GM12878 (cell line): ENCODE data around the gene DNAJB4. TPM values are rescaled to one million over a fixed set of nuclear protein-coding genes. Genes with fewer than 3 reads are reported as not detected.
A peak's percentile ranks its signal among the peaks of the same experiment; 100 is the strongest.

Experiments
- ATAC-seq: fragments of 200-7000 bp; cut with Tn5 transposase; 3 replicates; pipeline ENCODE4 v1.9.1; 2020; ENCODE audit warnings: mild to moderate bottlenecking, moderate library complexity
- BruUV-seq: library from RNA; stranded (reverse); fragments of 400-500 nt; replicated peaks from 2 replicates; lab custom pipeline; 2021; lab: Mats Ljungman, UMichigan
- CTCF ChIA-PET: fragments of 300-600 bp; sonication (Branson Sonifier 250); formaldehyde crosslinking; extraction: SDS; loops from one replicate; lab custom pipeline; 2021; ENCODE audit warnings: inconsistent platforms; lab: Yijun Ruan, JAX
- POLR2A ChIA-PET: fragments of 350-600 bp; formaldehyde crosslinking; extraction: SDS; loops from one replicate; lab custom pipeline; 2021; ENCODE audit warnings: inconsistent platforms; lab: Charles Lee
- RAD21 ChIA-PET: fragments of 300-600 bp; sonication (Branson Sonifier 250); formaldehyde crosslinking; loops from one replicate; lab custom pipeline; 2023; ENCODE audit warnings: antibody characterized with exemption; ENCODE audit not compliant: unreplicated experiment; lab: Charles Lee
- SMC1A ChIA-PET: fragments of 300-600 bp; sonication (Branson Sonifier 250); formaldehyde crosslinking; loops from one replicate; lab custom pipeline; 2023; ENCODE audit not compliant: unreplicated experiment, uncharacterized antibody; lab: Charles Lee
- DNase-seq: peaks from one replicate; pipeline ENCODE4 v3.0.0-alpha.2; 2011; ENCODE audit warnings: low read depth, low spot score
- FAIRE-seq: peaks from 3 replicates; lab custom pipeline; 2011; peaks lifted over from hg19 to GRCh38; lab: Jason Lieb, UNC
- H2AFZ ChIP-seq: 2 replicates; pipeline ENCODE4 v1.6.0; 2011; ENCODE audit warnings: low read depth, low read length, control low read depth; ENCODE audit not compliant: control insufficient read depth
- H3K27ac ChIP-seq: 2 replicates; pipeline ENCODE4 v1.5.1; 2011; ENCODE audit warnings: control low read depth; ENCODE audit not compliant: control insufficient read depth, insufficient read depth
- H3K27me3 ChIP-seq, 2 experiments: replicated peaks in 1 of 2; 2 replicates each; pipeline versions ENCODE4 v1.6.0 to v1.6.1; 2011; ENCODE audit warnings: low read length in 1 of 2; ENCODE audit not compliant: control insufficient read depth in 2 of 2, insufficient read depth in 2 of 2
- H3K36me3 ChIP-seq, 2 experiments: 2 replicates each; pipeline ENCODE4 v1.5.1; 2011; ENCODE audit warnings: low read length in 1 of 2; ENCODE audit not compliant: control insufficient read depth in 2 of 2, insufficient read depth in 2 of 2
- H3K4me1 ChIP-seq: 2 replicates; pipeline ENCODE4 v1.6.1; 2011; ENCODE audit warnings: mild to moderate bottlenecking, low read length, moderate library complexity, mixed read lengths; ENCODE audit not compliant: control insufficient read depth, insufficient read depth
- H3K4me2 ChIP-seq: 2 replicates; pipeline ENCODE4 v1.6.0; 2011; ENCODE audit warnings: control low read depth; ENCODE audit not compliant: control insufficient read depth, insufficient read depth
- H3K4me3 ChIP-seq: fragments of 200-600 bp; sonication (generic); 2 replicates; pipeline ENCODE4 v1.5.1; 2016
- H3K79me2 ChIP-seq: 2 replicates; pipeline ENCODE4 v1.6.0; 2011; ENCODE audit warnings: low read length; ENCODE audit not compliant: control insufficient read depth, insufficient read depth
- H3K9ac ChIP-seq: 2 replicates; pipeline ENCODE4 v1.8.0; 2011; ENCODE audit warnings: low read length, control low read depth, mixed read lengths; ENCODE audit not compliant: control insufficient read depth, insufficient read depth
- H3K9me3 ChIP-seq: replicated peaks from 3 replicates; pipeline ENCODE4 v1.5.1; 2011; ENCODE audit warnings: mild to moderate bottlenecking, low read length; ENCODE audit not compliant: control insufficient read depth, insufficient read depth
- H4K20me1 ChIP-seq: 2 replicates; pipeline ENCODE4 v1.6.0; 2011; ENCODE audit not compliant: control insufficient read depth, insufficient read depth
- BACH1 ChIP-seq: fragments of 450-650 bp; IDR thresholded peaks from 2 replicates; pipeline ENCODE4 v1.6.1; 2017; ENCODE audit warnings: mild to moderate bottlenecking, borderline replicate concordance
- BMI1 ChIP-seq: fragments of 450-650 bp; IDR thresholded peaks from 2 replicates; pipeline ENCODE4 v1.6.1; 2016; ENCODE audit warnings: mild to moderate bottlenecking, moderate library complexity, borderline replicate concordance
- SMAD1 ChIP-seq: fragments of 450-650 bp; IDR thresholded peaks from 2 replicates; pipeline ENCODE4 v1.6.1; 2018; ENCODE audit warnings: mild to moderate bottlenecking, low read depth; ENCODE audit not compliant: partially characterized antibody
- WGBS: methylation state at CpG from one replicate; pipeline ENCODE4 v1.1.6; 2016; ENCODE audit warnings: low lambda C conversion rate; ENCODE audit not compliant: insufficient replicate concordance, insufficient coverage; ENCODE audit errors: missing lambda C conversion rate; 5-methylcytosine and 5-hydroxymethylcytosine counted together
- in situ Hi-C: fragments of 300-500 bp; cut with MboI; formaldehyde crosslinking; loops from 9 replicates; pipeline ENCODE4 v1.14.3; 2018; ENCODE audit warnings: mixed read lengths
- intact Hi-C: fragments of 100-400 bp; cut with micrococcal nuclease; formaldehyde crosslinking; loops from one replicate; pipeline ENCODE4 v1.14.2; 2022; ENCODE audit not compliant: unreplicated experiment
- polyA plus RNA-seq, 11 experiments: library from polyadenylated mRNA; depleted of rRNA in 4 of 11; unstranded in 6 of 11; stranded (reverse) in 5 of 11; fragments of >200 nt; fragmentation: Nextera tagmentation in 4 of 11; fragmentation: Illumina TruSeq in 1 of 11; extraction: Ambion mirVana in 4 of 11; extraction: Trizol in 1 of 11; gene quantifications; 1 replicate in 1 of 11; 2 replicates in 10 of 11; pipeline versions ENCODE4 v1.2.1 to v1.2.3, GENCODE V29; 2011 to 2016; ENCODE audit warnings: inconsistent platforms in 2 of 11, missing spikeins in 2 of 11, low read depth in 1 of 11
- total RNA-seq, 4 experiments: library from RNA; depleted of rRNA in 3 of 4; stranded (reverse); fragments of >200 nt in 3 of 4; fragmentation: Illumina TruSeq in 1 of 4; extraction: Trizol in 1 of 4; gene quantifications; 2 replicates each; pipeline versions ENCODE4 v1.2.1 to v1.2.3, GENCODE V29; 2013 to 2021

The DNAJB4 gene
- total and polyA plus RNA-seq, 10 of the 15 experiments (the other 5 are each of a cell fraction or from before 2014, with no cell fraction given), result 3.8 to 10.5 (median 6.6) TPM

- no peak for DNase-seq
- TF ChIP-seq BMI1 (no peak), BACH1 (peak; percentile 72; the same call in 1 of the 2 replicates), SMAD1 (no peak)
- TF ChIP-seq, all 136 proteins: peak for 1
- ChIA-PET CTCF (interaction anchor here (0.7 to 5.5 kb wide), 8 partner anchors 8 to 614 kb away, joined by 3 to 73 read pairs (median 6); partner anchors contain the start of gene FUBP1), POLR2A (interaction anchor here (0.8 to 15.3 kb wide), 6 partner anchors 9 to 75 kb away, joined by 3 to 312 read pairs (median 4); partner anchors contain the start of gene FUBP1), RAD21 (interaction anchor here (9.9 kb wide), 1 partner anchor 25 kb away, joined by 158 read pairs; the partner anchor contains the start of gene FUBP1), SMC1A (interaction anchor here (1.0 to 6.0 kb wide), 8 partner anchors 7 to 617 kb away, joined by 3 to 52 read pairs (median 6); partner anchors contain the start of gene IFI44L)
- Histone ChIP-seq H3K4me1 (no peaks in the 10 kb centered on the region), H3K9ac (no peak overlapping the region), H3K4me3 (no peak overlapping the region), H3K27me3 (no peaks in the 10 kb centered on the region), H3K79me2 (peaks cover 33% of the 10 kb centered on the region), H2AFZ (no peak overlapping the region; the same call in 1 of the 2 replicates), H3K27ac (peak overlapping the region; percentile 43; the same call in 1 of the 2 replicates), H3K4me2 (peak overlapping the region; percentile 12; the same call in 1 of the 2 replicates), H3K36me3 (no peaks in the 10 kb centered on the region), H3K9me3 (no peaks in the 10 kb centered on the region), H4K20me1 (no peaks in the 10 kb centered on the region)
- 45% methylated on average over 3 of the region's 3 CpGs for WGBS
- no peak for ATAC-seq
- in situ Hi-C loops, result no loop called here
- intact Hi-C loops, result loop anchor here (10.0 kb wide), 1 partner anchor 318 kb away; the partner anchor contains the start of gene ZZZ3
- no peak for FAIRE-seq
- BruUV-seq, result no TSS peak
Measured at GRCh38 chr1:78003070-78003746, 1.5 kb upstream of the DNAJB4 start.
